Measurements from ENCODE around the gene DSCAM.

Gene DSCAM

GRCh38 chr21:40603774-40604173, 243.2 kb downstream of the DSCAM start:
- DNase-seq = no peak

- no peak for DNase-seq
Measured at GRCh38 chr21:40602080-40602479, 244.9 kb downstream of the DSCAM start.

GRCh38 chr21:40595806-40596205, 251.2 kb downstream of the DSCAM start:
- no peak for DNase-seq

GRCh38 chr21:40587736-40588346, 259.1 kb downstream of the DSCAM start:
- no peak for DNase-seq

- no peak for DNase-seq
Measured at GRCh38 chr21:40586575-40586974, 260.4 kb downstream of the DSCAM start.

GRCh38 chr21:40577285-40578043, 269.5 kb downstream of the DSCAM start:
- DNase-seq = no peak

GRCh38 chr21:40575976-40576375, 271.0 kb downstream of the DSCAM start:
- no peak for DNase-seq

- DNase-seq = no peak
Measured at GRCh38 chr21:40569357-40569756, 277.6 kb downstream of the DSCAM start.

- no peak for DNase-seq
Measured at GRCh38 chr21:40568807-40569206, 278.2 kb downstream of the DSCAM start.

- DNase-seq = no peak
Measured at GRCh38 chr21:40567501-40567900, 279.5 kb downstream of the DSCAM start.

- DNase-seq = no peak
Measured at GRCh38 chr21:40566486-40566885, 280.5 kb downstream of the DSCAM start.

GRCh38 chr21:40564318-40564717, 282.6 kb downstream of the DSCAM start:
- no peak for DNase-seq

- no peak for DNase-seq
Measured at GRCh38 chr21:40563900-40564299, 283.1 kb downstream of the DSCAM start.

- DNase-seq = no peak
Measured at GRCh38 chr21:40562242-40563002, 284.5 kb downstream of the DSCAM start.

- DNase-seq = no peak
Measured at GRCh38 chr21:40556442-40556968, 290.5 kb downstream of the DSCAM start.

- no peak for DNase-seq
Measured at GRCh38 chr21:40555021-40555528, 291.9 kb downstream of the DSCAM start.

- DNase-seq = no peak
Measured at GRCh38 chr21:40553781-40554180, 293.2 kb downstream of the DSCAM start.

GRCh38 chr21:40547906-40548513, 298.9 kb downstream of the DSCAM start:
- no peak for DNase-seq

- no peak for DNase-seq
Measured at GRCh38 chr21:40546647-40547046, 300.3 kb downstream of the DSCAM start.

- no peak for DNase-seq
Measured at GRCh38 chr21:40540216-40540615, 306.7 kb downstream of the DSCAM start.

GRCh38 chr21:40534886-40535285, 312.1 kb downstream of the DSCAM start:
- no peak for DNase-seq

GRCh38 chr21:40531431-40532110, 315.4 kb downstream of the DSCAM start:
- no peak for DNase-seq

Data from NCI-H510A treated with DMSO at 0.1 percent for 48 hours (cell line).